KG1 (cell line): ENCODE results near the gene ISM1.

ENCODE experiments used
- DNase-seq: peaks from one replicate; lab custom pipeline; 2025; lab: John Stamatoyannopoulos, UW

Gene ISM1

GRCh38 chr20:13313201-13313600 lies 92.1 kb downstream of the ISM1 start:
- no peak for DNase-seq

GRCh38 chr20:13317439-13317838 lies 96.4 kb downstream of the ISM1 start:
- no peak for DNase-seq

GRCh38 chr20:13318871-13319521 lies 97.9 kb downstream of the ISM1 start:
- DNase-seq, result no peak

- no peak for DNase-seq
Observed at GRCh38 chr20:13320702-13321101, 99.6 kb downstream of the ISM1 start.

- DNase-seq, result no peak
Observed at GRCh38 chr20:13321416-13321815, 100.3 kb downstream of the ISM1 start.

GRCh38 chr20:13322198-13322597 lies 101.1 kb downstream of the ISM1 start:
- DNase-seq, result no peak

GRCh38 chr20:13322621-13323020 lies 101.5 kb downstream of the ISM1 start:
- DNase-seq, result no peak

- no peak for DNase-seq
Observed at GRCh38 chr20:13325033-13325432, 104.0 kb downstream of the ISM1 start.

GRCh38 chr20:13325796-13326340 lies 104.8 kb downstream of the ISM1 start:
- DNase-seq, result no peak

- no peak for DNase-seq
Observed at GRCh38 chr20:13331536-13331935, 110.5 kb downstream of the ISM1 start.

GRCh38 chr20:13333036-13333435 lies 112.0 kb downstream of the ISM1 start:
- DNase-seq, result no peak

- no peak for DNase-seq
Observed at GRCh38 chr20:13333793-13334192, 112.7 kb downstream of the ISM1 start.

- no peak for DNase-seq
Observed at GRCh38 chr20:13336308-13337089, 115.4 kb downstream of the ISM1 start.

GRCh38 chr20:13337090-13337784 lies 116.2 kb downstream of the ISM1 start:
- no peak for DNase-seq

- DNase-seq, result no peak
Observed at GRCh38 chr20:13338097-13338661, 117.1 kb downstream of the ISM1 start.

GRCh38 chr20:13338999-13339411 lies 117.9 kb downstream of the ISM1 start:
- DNase-seq, result no peak

GRCh38 chr20:13340088-13340487 lies 119.0 kb downstream of the ISM1 start:
- no peak for DNase-seq

- no peak for DNase-seq
Observed at GRCh38 chr20:13341737-13342393, 120.8 kb downstream of the ISM1 start.

- DNase-seq, result no peak
Observed at GRCh38 chr20:13342469-13343242, 121.6 kb downstream of the ISM1 start.

GRCh38 chr20:13344671-13345070 lies 123.6 kb downstream of the ISM1 start:
- DNase-seq, result no peak
